ENCODE data around the gene SHCBP1.
A peak's percentile ranks its signal among the peaks of the same experiment; 100 is the strongest.
"Not testable (repeated sequence)": the region's sequence is repeated elsewhere in the genome, so short reads cannot be mapped to it uniquely, and the experiment has no call there.

Gene SHCBP1, protein sequence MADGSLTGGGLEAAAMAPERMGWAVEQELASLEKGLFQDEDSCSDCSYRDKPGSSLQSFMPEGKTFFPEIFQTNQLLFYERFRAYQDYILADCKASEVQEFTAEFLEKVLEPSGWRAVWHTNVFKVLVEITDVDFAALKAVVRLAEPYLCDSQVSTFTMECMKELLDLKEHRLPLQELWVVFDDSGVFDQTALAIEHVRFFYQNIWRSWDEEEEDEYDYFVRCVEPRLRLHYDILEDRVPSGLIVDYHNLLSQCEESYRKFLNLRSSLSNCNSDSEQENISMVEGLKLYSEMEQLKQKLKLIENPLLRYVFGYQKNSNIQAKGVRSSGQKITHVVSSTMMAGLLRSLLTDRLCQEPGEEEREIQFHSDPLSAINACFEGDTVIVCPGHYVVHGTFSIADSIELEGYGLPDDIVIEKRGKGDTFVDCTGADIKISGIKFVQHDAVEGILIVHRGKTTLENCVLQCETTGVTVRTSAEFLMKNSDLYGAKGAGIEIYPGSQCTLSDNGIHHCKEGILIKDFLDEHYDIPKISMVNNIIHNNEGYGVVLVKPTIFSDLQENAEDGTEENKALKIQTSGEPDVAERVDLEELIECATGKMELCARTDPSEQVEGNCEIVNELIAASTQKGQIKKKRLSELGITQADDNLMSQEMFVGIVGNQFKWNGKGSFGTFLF

DNA sequence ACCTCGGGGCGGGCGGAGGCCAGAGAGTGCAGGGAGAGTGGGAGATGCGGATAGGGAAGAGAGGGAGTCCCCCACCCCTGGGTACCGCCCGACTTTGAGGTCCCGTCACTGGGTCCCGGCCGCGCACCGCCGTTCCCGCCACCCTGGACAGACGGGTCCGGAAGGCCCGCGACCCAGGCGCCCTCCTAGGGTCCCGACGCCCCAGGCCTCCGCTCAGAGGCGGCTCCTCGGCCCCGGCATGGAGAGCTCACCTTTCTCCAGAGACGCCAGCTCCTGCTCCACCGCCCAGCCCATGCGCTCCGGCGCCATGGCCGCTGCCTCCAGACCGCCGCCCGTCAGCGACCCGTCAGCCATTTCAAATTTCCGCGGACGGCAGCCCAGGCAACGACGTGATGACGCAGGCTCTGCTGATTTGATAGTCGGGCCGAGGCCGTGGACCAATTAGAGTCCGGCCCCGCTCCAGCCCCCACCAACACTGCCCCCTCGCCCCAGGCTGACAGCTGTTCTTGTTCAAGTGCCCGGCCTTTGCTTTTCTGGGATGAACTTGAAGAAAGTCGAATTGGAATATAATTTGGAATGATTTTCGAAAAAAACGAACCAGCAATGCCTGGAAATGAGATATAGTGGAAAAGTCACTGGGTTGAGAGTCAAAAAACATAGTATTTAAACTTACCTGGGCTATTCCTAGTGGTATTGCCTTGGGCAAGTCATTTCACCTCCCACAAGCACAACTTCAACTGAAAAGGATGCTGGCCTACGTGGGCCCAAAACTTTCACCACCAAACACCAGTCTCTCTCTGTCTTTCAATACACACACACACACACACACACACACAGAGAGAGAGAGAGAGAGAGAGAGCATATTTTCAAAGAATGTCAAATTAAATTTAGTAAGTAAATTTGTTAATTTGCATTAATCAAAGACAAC lies at the start of gene SHCBP1:
TSS of gene SHCBP1 (minus strand) at position 374 of the 928 bp plus-strand sequence. CDS start at position 354, 20 bp downstream.
- DNase-seq (ENCODE audit: insufficient read length, low spot score) (peak; percentile 85), FAIRE-seq (peak; percentile 89)

DNA sequence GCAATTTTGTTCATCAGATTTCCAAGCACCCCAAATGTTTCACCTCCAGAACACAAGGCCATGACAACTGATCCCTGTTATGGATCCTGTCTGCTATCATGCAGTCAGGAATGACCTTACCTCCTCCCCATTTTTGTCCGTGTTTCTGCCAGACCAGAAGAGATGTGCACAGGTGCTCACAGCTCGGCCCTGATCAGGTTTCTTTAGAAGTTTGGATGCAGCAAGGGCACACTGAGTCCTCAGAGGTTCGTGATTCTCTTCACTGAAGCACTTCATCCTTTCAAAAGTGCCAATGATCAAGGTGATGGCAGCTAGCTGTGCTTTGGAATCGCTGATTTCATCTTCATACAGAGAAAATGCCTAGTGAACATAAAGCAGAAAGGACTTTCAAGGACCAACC lies 40.9 kb upstream of the SHCBP1 start:
- no peak for DNase-seq (ENCODE audit: insufficient read length, low spot score)
- no peak for FAIRE-seq

DNA sequence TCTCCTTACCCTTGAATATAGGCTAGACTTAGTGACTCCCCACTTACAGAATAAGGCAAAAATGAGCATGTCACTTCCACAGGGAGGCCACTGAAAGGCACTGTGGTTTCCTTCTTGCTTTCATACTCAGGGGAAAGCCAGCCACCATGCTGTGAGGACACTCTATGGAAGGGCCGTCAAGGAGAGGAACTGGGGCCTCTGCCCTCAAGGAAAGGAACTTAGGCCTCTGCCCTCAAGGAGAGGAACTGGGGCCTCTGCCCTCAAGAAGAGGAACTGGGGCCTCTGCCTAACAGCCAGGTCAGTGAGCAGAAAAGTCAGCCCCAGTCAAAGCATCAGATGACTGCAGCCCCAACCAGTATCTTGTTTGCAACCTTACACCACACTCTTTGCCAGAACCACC lies 37.7 kb upstream of the SHCBP1 start:
- DNase-seq (ENCODE audit: insufficient read length, low spot score) (peak; percentile 72), FAIRE-seq (peak; percentile 95)

DNA sequence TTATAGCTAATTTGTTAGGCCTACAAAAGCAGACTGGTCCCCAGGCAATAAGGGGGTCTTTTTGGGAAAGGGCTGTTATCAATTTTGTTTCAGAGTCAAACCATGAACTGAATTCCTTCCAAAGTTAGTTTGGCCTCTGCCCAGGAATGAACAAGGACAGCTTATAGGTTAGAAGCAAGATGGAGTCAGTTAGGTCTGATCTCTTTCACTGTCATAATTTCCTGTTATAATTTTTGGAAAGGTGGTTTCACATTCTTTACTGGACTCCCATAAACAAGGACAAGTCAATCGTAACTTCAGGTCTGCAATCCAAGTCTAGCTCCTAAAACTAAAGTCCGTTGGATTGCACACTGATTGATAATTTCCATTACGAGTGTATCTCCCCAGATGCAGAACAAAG lies 30.1 kb upstream of the SHCBP1 start:
- FAIRE-seq (no peak), DNase-seq (ENCODE audit: insufficient read length, low spot score) (no peak)

DNA sequence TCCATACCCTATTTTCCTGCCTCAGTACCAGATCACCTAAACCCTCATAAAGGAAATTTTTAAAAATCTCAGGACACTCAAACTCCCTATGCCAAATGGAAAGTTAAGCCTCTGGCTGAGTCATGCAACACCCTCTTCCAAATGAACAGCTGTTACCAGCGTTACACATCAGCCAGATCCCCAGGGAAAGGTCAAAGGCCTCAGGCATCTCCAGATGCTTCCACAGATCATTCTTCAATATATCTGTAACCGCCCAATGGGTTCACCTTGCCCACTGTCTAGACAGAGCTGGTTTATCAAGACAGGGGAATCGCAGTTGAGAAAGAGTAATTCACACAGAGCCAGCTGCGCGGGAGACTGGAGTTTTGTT lies 29.1 kb upstream of the SHCBP1 start:
- no peak for FAIRE-seq

DNA sequence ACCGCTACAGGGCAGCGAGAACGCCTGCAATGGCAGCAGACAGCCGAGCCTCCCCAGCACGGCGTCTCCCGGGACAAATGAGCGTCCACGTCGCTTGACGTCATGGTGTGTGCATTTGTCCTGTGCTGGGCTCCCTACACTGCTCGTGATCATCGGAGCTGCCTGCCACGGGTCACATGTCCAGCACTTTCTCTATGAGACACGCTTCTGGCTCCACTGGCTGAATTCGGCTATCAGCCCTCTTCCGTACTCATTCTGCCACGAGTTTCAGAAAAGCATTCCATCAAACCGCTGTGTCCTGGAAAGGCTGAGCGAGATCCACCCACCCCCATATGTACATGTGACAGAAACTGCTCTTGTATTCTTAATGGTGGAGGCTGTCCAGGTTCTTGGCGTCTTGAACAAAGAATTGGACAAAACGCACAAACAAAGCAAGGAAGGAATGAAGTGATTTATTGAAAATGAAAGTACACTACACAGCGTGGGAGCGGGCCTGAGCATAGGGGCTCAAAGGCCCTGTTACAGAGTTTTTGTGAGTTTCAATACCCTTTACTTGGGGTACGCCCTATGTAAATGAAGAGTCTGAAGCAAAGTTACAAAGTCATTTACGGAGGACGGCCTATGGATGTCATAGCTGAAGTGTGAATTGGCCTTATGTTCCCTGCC lies 28.5 kb upstream of the SHCBP1 start:
- DNase-seq (ENCODE audit: insufficient read length, low spot score) (no peak), FAIRE-seq (no peak)

More for the DNA sequence above, 29.1 kb upstream of the SHCBP1 start:
- DNase-seq (ENCODE audit: insufficient read length, low spot score) = no peak

DNA sequence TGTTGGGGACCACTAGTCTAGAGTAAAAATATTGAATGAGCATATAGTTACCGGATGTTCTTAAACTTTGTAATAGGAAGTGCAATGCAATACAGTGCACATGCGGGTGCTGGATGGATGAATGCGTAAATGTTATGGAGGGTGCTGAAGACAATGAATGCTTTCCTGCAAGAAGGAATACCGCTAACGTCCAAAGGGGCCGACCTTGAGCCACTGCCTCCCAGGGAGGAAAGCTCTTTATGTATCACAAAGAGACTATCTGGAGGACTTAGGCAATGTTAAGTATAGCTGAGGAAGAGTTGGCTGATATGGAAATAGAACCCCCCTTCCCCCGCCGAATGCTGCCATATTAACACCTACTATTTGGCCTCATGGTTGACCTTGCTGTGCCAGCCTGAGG lies 27.5 kb upstream of the SHCBP1 start:
- FAIRE-seq (no peak), DNase-seq (ENCODE audit: insufficient read length, low spot score) (no peak)

DNA sequence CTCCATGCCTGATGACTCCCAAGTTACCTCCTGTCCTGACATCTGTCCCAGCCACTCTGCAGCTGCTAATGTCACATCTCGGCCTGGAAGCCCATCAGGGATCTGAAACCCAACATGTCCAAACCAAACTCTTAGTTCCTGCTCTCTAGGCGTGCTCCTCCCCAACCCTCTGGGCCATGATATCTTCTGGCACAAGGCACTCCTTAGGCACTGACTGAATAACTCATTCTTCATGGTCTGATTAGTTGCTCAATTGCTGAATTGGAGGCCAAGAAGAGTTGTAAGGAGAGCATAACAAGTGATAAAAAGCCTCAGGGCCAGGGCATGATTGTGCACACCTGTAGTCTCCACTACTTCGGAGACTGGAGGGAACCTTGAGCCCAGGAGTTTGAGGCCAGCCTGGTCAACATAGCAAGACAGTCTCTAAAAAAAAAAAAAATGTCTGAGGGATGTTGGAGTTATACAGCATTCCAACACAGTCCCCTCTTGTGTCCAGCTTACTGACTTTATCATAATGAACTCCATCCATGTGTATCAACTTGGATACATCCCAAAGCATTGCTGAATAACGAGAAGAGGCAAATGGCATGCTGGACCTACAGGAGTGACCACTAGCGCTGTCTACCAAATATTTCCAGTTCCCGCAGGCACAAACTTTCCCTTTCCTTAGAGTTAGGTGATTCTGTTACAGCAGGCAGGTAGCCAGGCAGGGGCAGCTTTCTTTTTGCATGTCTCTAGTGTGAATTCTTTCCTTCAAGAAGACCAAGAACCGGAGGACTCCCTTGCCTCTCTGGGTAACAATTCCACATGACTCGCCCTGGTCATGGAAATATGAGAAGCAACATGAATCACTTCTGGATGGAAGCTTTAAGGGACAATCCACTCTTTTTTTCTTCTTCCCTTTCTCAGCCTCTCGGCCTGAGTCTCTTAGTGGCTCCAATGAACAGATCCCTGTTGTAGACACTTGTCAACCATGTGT lies 18.1 kb upstream of the SHCBP1 start:
- DNase-seq (ENCODE audit: insufficient read length, low spot score) = no peak
- no peak for FAIRE-seq

DNA sequence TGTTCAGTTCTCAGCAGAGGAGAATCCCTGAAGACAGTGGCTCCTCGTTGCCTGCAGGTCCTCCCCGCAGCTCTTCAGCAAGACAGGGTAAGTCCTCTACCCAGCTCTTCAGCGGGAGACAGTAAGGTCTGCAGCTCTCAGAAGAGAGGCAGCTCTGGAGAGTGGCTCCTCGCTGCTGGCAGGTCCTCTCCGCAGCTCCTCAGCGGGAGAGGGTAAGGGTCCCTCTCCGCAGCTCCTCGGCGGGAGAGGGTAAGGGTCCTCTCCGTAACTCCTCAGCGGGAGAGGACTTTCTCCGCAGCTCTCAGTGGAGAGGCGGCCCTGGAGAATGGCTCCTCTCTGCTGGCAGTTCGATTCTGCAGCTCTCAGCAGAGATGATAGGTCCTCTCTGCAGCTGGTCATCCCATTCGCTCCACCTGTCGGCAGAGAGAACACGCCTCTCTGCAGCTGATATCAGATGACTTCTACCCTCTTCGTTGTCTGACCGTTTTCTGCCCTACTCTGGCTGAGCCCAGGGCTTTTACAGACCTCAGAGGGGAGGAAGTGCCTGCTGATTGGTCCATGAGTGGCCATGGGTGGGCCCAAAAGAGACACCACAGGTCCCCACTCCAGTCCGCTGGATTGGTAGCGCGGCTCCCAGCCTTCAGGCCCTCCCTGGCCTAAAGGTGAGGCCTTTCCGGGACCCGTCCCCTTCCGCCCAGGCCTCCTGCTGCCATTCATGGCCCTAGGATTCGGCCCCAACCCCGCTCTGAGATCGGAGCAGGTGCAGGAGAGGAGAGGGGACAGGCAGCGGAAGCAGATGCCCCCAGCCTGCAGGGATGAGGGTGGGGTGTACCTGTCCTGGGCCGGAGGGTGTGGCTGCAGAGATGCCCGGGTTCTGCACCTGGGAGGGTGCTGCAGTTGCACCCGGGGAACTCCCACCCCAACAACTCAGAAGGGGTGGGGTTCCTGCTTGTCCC lies 11.9 kb upstream of the SHCBP1 start:
- FAIRE-seq = no peak
- no peak for DNase-seq (ENCODE audit: insufficient read length, low spot score)

DNA sequence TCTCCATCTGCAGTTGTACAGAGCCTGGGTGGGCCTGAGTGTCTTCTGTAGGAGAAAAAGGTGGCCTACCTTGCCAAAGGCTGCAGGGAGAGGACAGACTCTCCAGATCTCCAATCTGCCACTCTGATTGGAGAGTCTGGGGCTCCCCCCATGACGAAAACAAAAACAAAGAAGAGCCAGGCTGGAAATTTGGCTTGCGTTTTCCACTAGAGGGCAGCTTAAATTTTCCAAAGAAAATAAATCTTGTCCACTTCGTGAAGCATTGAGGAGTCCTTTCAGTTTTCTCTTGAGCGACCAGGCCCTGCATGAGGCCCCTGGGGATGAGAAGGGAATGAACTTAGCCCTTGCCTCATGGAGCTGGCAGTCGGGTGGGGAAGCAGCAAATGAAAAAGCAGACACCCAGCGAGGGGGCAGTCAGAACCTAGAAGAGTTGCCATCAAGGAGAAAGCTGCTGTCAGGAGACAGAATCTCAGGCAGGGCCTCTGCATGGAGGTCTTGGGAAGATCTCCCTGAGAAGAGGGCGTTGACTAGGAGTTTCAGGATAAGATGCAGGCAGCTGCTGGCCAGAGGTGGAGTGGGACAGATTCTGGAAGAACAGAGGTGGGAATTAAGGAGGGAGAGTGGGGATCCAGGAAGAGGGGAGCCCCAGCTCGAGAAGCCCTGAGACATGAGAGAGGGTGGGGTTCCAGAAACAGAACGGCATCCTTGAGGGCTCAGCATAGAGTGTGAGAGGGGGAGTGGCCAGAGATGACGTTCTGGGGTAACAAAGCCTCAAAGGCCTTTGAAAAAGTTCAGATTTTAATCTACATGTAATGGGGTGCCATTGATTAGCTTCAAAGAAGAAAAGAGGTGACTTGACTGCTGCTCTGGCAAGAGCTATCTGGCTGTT lies 8.4 kb upstream of the SHCBP1 start:
- DNase-seq (ENCODE audit: insufficient read length, low spot score) (no peak), FAIRE-seq (no peak)

DNA sequence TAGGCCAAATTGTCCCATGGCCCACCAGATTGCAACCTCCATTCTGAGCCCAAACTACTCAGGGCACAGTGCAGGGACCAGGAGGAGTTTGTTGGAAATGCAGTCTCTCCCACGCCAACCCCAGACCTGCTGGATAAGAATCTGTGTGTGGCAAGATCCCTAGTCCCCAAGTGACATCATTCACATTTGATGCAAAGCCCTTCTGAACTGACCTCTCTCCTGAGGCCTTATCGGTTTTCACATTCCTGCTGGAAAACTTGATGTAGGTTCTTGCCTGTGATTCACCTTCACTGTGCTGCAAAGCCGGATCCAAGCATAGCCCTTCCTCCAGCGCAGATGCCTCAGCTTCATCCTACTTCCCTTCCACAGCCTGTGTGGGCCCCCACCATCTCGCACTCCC lies 6.6 kb upstream of the SHCBP1 start:
- no peak for DNase-seq (ENCODE audit: insufficient read length, low spot score)
- FAIRE-seq = no peak

DNA sequence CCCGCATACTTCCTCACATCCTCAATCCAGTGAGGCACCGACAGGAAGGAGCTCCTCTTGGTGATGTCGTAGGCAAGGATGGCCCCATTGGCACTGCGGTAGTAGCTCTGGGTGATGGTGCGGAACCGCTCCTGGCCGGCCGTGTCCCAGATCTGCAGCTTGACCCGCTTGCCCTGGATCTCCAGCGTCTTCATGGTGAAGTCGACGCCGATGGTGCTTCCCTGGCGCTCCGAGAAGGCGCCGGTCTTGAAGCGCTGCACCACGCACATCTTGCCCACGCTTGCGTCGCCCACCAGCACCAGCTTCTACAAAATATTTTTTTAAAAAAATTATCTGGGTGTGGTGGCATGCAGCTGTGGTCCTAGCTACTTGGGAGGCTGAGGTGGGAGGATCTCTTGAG lies 5.5 kb upstream of the SHCBP1 start:
- DNase-seq (ENCODE audit: insufficient read length, low spot score); FAIRE-seq: not testable (repeated sequence)

DNA sequence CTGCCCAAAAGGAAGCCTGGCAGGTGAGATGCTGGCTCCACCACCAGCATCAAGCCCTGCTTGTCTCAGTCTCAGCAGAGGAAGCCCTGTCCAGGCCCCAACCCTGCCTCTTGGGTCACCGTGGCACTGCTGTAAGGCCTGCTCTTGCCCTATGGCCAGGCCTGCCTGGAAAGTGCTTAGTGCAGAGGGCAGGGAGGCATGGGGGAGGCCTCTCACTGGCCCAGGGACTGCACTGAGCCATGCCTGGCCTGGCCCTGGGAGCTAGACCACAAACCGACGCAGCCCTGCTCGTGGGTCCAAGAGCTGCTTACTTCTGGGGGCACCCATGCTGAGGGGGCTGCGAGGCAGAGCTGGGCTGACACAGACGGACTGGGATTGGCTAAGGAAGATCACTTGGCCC lies 3.7 kb upstream of the SHCBP1 start:
- FAIRE-seq; DNase-seq (ENCODE audit: insufficient read length, low spot score): not testable (repeated sequence)

DNA sequence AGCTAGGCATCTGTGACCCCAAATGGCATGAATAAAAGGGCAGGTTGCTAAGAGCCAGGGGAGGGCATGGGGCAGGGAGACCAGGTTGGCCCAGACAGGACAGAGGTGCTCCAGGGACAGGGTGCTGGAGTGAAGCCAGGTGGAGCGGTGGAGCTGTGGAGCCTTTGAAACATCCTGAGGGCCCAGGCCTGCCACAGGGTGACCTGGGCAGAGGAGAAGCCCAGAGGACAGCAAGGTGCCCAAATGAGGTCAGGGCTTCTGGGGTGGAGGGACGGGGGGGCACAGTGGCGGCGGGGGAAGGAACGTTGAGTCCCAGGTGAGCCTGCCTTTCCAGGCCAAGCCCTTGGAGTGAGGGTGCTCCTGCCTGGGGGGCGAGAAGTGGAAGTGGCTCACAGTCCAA lies 2.5 kb upstream of the SHCBP1 start:
- not testable (repeated sequence) for DNase-seq (ENCODE audit: insufficient read length, low spot score); FAIRE-seq

DNA sequence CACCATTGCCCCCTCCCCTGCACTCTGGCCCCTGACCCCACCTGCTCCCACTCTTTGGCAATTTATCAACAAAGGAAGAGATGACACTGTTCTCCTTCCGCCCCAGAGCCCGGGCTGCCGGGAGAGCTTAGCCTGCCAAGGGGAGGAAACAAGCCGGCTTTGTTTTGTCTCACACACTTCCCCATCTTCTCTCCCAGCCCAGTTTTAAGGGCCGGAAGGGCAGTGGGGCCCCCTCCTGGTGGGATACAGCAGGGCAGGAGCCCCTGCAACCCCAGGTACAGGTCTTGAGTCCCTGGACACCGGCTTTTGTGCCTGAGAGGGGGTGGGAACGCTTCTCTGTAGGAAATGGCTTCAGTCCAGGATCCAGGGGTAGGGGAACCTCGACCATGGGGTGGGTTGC lies 2.1 kb upstream of the SHCBP1 start:
- DNase-seq (ENCODE audit: insufficient read length, low spot score); FAIRE-seq: not testable (repeated sequence)

DNA sequence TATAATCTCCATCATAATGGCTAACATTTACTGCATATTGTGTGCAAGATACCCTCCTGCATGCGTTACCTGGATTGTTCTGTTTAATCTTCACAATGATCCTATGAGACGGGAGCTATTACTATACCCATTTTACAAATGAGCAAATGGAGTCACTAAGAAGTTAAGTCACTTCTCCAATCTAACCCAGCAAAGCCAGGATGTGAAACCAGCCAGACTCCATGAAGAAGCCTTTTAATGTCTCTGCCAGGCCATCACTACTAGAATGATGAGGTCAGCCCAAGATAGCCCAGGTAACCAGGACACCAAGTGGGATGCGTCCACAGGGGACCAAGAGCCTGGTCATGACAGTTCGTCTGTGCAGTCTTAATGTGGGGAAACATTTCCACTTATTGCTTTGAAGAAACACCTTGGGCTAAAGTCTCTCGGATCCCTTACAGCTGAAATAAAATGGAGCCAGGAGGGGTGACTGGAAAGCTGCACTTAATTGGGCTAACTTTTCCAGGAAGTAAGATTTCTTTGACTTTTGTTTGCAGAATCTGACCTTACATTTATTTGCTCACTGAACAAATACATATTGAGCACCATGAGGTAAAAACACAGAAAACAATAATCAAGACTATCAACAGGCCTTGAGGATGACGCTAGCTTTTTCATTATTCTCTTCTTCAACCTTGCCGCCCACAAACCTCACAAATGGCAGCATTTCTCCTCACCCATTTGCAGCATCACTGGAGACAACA lies 926 bp upstream of the SHCBP1 start:
- FAIRE-seq = no peak
- DNase-seq (ENCODE audit: insufficient read length, low spot score) = no peak
